HG03108 (cell line): ENCODE data around the gene SLC4A1AP.
A peak's percentile ranks its signal among the peaks of the same experiment; 100 is the strongest.
"Not testable (repeated sequence)": the region's sequence is repeated elsewhere in the genome, so short reads cannot be mapped to it uniquely, and the experiment has no call there.

ENCODE experiments used
- ATAC-seq: cut with Tn5 transposase; IDR thresholded peaks from one replicate; pipeline ENCODE4 v1.9.1; 2021; ENCODE audit warnings: moderate library complexity; ENCODE audit not compliant: unreplicated experiment

The SLC4A1AP gene

DNA sequence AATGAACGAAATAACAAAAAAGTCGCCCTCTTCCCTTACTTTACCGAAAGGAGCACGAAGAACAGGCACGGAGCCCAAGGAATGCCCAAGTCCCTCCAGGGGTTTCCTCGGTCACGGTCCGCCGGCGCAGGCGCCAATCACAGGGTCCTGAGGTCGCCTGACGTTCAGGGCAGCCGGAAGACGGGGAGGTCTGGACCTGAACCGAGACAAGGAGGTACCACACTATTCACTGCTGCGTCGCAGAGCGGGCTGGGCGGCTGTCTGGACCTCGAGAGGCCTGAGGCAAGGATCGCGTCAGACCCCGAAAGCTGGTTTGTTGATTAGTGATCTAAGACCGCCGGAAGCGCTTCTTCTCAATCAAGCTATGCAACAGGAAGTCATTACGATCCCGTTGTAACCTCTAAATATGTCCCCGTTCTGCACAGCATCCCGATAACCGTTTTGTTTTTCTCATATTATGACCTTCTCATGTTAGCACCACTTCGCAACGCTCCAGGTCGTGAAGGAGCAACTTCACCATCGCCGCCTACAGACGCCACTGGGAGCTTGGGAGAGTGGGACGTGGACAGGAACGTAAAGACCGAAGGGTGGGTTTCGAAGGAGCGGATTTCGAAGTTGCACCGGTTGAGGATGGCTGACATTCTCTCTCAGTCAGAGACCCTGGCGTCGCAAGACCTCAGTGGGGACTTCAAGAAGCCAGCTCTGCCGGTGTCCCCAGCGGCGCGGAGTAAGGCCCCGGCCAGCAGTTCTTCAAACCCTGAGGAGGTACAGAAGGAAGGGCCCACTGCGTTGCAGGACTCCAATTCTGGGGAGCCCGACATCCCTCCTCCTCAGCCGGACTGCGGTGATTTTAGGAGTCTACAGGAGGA lies at the start of gene SLC4A1AP, which contains the start of gene SUPT7L:
Gene SLC4A1AP (plus strand): TSS at position 605 of the 869 bp plus-strand sequence. CDS start 26 bp downstream, at position 631.
Gene SUPT7L (minus strand): TSS at position 330 of the 869 bp plus-strand sequence. CDS start 1,422 bp downstream, outside the sequence.
- ATAC-seq = peak; percentile 75

- ATAC-seq = no peak
Measured at GRCh38 chr2:27613985-27614384, 49.7 kb upstream of the SLC4A1AP start.

DNA sequence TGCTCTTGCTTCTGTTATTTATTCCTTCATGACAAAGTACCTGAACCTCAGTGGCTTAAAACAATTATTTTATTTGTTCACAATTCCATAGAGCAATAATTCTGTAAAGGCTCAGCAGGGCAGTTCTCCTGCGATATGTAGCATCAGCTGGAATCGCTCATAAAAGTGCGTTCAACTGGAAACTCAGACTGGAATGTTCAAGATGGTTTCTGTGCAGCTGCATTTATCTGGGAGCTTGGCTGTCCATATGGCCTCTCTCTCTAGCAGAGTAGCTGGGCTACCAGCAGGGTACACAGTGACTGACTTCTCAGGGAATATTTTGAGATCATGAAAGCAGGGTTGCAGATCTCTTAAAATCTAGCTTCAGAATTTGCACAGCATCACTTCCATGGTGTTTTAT lies 48.4 kb upstream of the SLC4A1AP start:
- no peak for ATAC-seq

DNA sequence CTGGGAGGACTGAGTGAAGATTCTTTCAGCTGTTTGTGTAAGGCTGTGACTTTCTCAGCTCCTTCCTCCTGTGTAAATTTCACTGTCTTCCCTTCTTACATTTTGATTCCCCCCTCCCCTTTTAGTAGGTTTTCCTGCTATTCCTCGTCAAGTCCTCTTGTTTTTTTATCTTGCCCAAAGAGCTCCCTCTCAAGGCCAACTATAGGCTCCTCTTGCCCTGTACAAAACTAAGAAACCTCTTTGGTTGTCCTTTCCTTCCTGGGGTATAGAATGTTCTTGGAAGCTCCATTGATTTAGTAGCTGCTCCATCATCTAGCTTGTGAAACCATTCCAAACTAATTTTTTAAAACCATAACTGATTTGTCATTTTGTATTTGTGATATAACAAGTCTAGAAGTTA lies 42.2 kb upstream of the SLC4A1AP start:
- ATAC-seq = no peak

GRCh38 chr2:27622921-27623384 lies 40.7 kb upstream of the SLC4A1AP start:
- ATAC-seq = no peak

DNA sequence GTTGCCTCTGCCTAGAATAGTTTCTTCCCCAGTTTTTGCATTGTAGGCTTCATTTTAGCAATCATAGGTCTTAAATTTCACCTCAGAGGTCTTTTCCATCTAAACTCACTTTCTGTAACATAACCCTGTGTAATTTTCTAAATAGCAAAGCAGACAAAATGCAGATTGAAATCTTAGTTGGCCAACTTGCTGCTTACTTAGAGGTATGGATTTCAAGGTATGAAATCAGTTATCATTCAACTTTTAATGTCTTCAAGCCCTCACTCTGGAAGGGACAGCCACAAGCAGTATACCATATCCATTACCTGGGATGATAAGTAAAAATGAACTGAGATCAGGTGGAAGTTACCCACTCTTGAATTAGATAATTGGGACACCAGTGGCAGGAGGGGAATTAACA lies 38.7 kb upstream of the SLC4A1AP start:
- no peak for ATAC-seq

- ATAC-seq = not testable (repeated sequence)
Measured at GRCh38 chr2:27626323-27626722, 37.4 kb upstream of the SLC4A1AP start.

DNA sequence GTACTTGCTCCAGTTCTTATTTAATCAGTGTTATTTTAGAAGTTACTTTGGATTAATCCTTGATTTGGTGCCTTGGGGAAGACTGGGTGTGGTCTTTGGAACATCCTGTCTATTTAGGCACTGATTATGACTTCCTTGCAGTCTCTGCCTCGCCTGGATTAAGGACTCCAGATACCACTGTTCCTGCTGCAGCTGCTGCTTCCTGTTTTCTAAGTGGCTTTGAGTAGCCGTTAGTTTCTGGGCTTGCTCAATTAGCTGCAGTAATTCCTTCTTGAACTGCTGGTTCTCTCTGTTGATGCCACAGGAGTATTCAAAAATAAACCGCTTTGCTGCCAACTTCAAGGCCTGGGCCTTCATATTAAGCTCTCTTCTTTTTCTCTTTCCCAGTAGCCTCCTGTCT lies 36.8 kb upstream of the SLC4A1AP start:
- ATAC-seq = not testable (repeated sequence)

DNA sequence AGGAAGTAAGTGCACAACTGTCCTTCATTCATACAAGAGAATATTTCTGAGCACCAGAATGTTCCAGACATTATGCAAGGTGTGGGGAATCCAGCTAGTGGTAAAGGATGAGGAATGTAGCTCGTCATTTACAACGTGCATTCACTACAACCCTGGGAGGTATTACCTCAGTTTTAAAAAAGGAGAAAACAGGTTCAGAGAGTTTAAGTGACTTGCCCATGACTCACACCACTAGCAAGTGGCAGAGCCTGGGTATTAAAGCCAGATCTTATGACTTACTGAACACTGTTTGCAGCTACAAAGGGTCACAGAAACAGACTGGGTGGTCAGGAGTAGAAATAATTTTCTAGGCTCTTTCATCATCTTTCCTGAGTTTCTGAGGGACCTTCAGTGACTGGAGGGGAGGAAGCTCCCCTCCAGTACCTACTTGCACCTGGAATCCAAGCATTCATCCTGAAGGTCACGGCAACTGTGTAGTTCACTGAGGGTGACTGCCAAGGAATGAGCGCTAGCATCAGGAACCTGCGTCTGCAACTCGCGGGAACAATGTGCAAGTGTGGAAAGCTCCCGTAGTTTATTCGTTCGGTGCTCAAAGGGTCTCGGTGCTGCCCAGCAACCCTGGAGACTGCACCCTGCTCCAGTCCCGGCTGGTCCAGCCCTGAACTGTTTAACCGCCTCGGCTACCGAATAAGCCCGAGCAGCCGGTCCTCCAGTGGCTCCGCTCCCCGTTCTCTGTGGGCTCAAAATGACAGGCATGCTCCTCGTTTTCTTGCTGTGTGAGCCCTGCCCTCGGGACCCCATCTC lies 35.5 kb upstream of the SLC4A1AP start:
- no peak for ATAC-seq

DNA sequence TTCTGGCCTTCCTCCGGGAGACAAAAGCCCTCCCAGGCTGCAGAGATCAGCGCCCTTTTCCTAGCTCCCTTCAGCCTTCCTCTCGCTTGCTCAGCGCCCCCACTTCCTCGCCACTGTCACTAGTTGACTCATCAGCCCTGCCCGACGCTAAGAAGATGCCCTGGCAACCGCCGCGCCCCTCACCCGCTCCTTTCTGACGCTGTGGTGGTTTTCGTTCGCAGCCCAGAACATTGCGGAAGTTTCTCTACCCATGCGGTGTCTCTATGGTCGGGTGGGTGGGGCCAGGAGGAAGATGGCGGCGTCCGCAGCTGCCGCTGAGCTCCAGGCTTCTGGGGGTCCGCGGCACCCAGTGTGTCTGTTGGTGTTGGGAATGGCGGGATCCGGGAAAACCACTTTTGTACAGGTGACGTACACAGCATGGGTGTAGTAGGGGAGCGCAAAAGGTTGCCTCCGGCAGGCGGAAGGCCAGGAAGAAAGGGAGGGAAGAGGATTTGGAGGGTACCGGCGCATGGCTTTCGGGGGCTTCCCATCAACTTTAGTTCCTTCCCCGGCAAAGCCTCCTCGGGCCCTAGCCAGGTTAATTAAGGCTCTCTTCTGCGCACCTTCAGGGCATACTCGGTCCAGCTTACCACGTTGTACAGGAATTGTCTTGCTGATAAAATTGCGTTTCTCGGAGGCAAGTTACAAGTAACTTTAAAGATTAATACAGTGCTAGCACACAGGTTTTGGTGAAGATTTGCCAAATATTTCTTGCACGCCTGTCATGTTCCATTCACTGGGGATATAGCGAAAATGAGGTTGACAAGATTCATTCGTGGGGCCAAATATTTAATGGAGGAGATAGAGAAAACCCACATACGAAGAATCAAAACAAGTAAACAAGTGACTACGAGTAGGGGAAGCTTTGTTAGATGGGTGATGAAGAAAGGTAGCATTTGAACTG lies 34.7 kb upstream of the SLC4A1AP start, which contains the start of the genes CCDC121 and GPN1:
Gene CCDC121 (minus strand): TSS at position 246 of the 943 bp plus-strand sequence. CDS start 1,213 bp downstream, outside the sequence.
Gene GPN1 (plus strand): TSS at position 284 of the 943 bp plus-strand sequence. CDS start 9 bp downstream, at position 293.
- peak; percentile 97 for ATAC-seq

- not testable (repeated sequence) for ATAC-seq
Measured at GRCh38 chr2:27630257-27630656, 33.4 kb upstream of the SLC4A1AP start.

DNA sequence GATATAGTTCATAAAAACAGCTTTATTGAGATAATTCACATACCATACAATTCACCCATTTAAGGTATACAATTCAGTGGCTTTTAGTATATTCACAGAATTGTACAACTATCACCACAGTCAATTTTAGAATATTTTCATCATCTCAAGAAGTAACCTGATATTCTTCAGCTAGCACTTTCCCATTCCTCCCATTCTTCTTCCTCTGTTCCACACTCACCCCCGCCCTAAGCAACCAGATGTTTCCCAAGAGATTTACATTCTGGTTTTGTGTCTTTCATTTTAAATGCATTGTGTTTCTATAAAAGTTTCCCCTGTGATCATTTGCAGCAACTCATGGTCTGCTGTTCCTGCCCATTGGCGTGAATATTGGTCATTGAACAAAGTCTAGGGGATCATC lies 29.4 kb upstream of the SLC4A1AP start:
- no peak for ATAC-seq

GRCh38 chr2:27636766-27637165 lies 26.9 kb upstream of the SLC4A1AP start:
- ATAC-seq = no peak

GRCh38 chr2:27638037-27638637 lies 25.6 kb upstream of the SLC4A1AP start:
- ATAC-seq = no peak

GRCh38 chr2:27638709-27639108 lies 25.0 kb upstream of the SLC4A1AP start:
- no peak for ATAC-seq

GRCh38 chr2:27640722-27641245 lies 22.9 kb upstream of the SLC4A1AP start:
- no peak for ATAC-seq

- no peak for ATAC-seq
Measured at GRCh38 chr2:27645197-27645596, 18.5 kb upstream of the SLC4A1AP start.

GRCh38 chr2:27647289-27647688 lies 16.4 kb upstream of the SLC4A1AP start:
- no peak for ATAC-seq

GRCh38 chr2:27647737-27648136 lies 16.0 kb upstream of the SLC4A1AP start:
- no peak for ATAC-seq

DNA sequence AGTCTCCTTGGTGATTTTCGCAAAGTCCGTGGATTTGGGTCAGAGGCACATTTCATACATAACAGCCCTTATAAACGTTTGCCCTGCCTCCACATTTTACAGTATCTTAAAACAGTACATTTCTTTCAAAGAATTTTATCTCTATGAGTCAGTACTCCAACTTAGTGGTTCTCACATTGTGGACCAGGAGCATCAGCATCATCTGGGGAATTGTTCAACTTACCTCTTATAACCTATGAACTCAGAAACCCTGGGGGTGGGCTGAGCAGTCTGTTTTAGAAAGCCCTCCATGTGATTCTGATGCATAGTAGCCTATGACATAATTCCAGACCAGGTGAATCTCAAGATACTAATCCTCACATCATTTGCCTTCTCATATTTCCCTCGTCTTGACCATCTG lies 12.6 kb upstream of the SLC4A1AP start:
- ATAC-seq = no peak
